Left ventricle myocardium inferior (tissue), 1 donor: ENCODE data around the gene COMMD1. TPM values are rescaled to one million over a fixed set of nuclear protein-coding genes. Genes with fewer than 3 reads are reported as not detected.

Experiments
- DNase-seq: peaks from one replicate; pipeline ENCODE4 v3.0.0-alpha.2; 2020
- H3K27ac ChIP-seq: fragments of 200-600 bp; replicated peaks from 2 replicates; pipeline ENCODE4 v1.8.0; 2021
- H3K27me3 ChIP-seq: fragments of 200-600 bp; 2 replicates; pipeline ENCODE4 v1.8.0; 2021; ENCODE audit warnings: low read depth
- H3K36me3 ChIP-seq: fragments of 200-600 bp; 2 replicates; pipeline ENCODE4 v1.8.0; 2021
- H3K4me1 ChIP-seq: fragments of 200-600 bp; 2 replicates; pipeline ENCODE4 v1.8.0; 2021
- H3K4me3 ChIP-seq: fragments of 200-600 bp; 2 replicates; pipeline ENCODE4 v1.8.0; 2021; ENCODE audit warnings: mild to moderate bottlenecking, moderate library complexity
- H3K9me3 ChIP-seq: fragments of 200-600 bp; replicated peaks from 2 replicates; pipeline ENCODE4 v1.8.0; 2021
- CTCF ChIP-seq: fragments of 200-600 bp; IDR thresholded peaks from 2 replicates; pipeline ENCODE4 v1.8.0; 2021; ENCODE audit warnings: antibody characterized with exemption, mild to moderate bottlenecking, borderline replicate concordance
- intact Hi-C: fragments of 100-400 bp; cut with micrococcal nuclease; formaldehyde crosslinking; loops from one replicate; pipeline ENCODE4 v1.11.0; 2022
- total RNA-seq: library from RNA; stranded (reverse); fragmentation: NEBNext Ultra II Directional; extraction: Animal tissue kit (Norgen Biotek cat#: 25700); gene quantifications from one replicate; pipeline ENCODE4 v1.2.1, GENCODE V29; 2021
- donor health status: DM: no; HTN: yes; CAD: no; lungs with severe emphysema.

COMMD1 gene
- total RNA-seq, 1 donor from 2014 or later: 63.7 TPM

GRCh38 chr2:62091471-62091870 lies 186.0 kb downstream of the COMMD1 start:
- no peaks in the 10 kb centered on the region for H3K36me3 ChIP-seq
- intact Hi-C loops: no loop called here
- peaks cover 11% of the 10 kb centered on the region for H3K4me1 ChIP-seq
- DNase-seq: no peak
- H3K27ac ChIP-seq: no peak overlapping the region
- no peak for TF ChIP-seq CTCF
- no peaks in the 10 kb centered on the region for H3K9me3 ChIP-seq
- H3K4me3 ChIP-seq: no peak overlapping the region
- no peaks in the 10 kb centered on the region for H3K27me3 ChIP-seq

- TF ChIP-seq CTCF: no peak
- no peak for DNase-seq
- Histone ChIP-seq H3K4me3 (no peak overlapping the region), H3K4me1 (peaks cover 8% of the 10 kb centered on the region), H3K9me3 (no peaks in the 10 kb centered on the region), H3K36me3 (no peaks in the 10 kb centered on the region), H3K27ac (no peak overlapping the region), H3K27me3 (no peaks in the 10 kb centered on the region)
- intact Hi-C loops: no loop called here
Observed at GRCh38 chr2:62099050-62099449, 193.6 kb downstream of the COMMD1 start.

- Histone ChIP-seq H3K36me3 (no peaks in the 10 kb centered on the region), H3K9me3 (no peaks in the 10 kb centered on the region), H3K4me1 (peaks cover 8% of the 10 kb centered on the region), H3K27me3 (no peaks in the 10 kb centered on the region), H3K4me3 (no peak overlapping the region), H3K27ac (no peak overlapping the region)
- intact Hi-C loops: no loop called here
- no peak for TF ChIP-seq CTCF
- DNase-seq: no peak
Observed at GRCh38 chr2:62099523-62100175, 194.2 kb downstream of the COMMD1 start.

- TF ChIP-seq CTCF: no peak
- Histone ChIP-seq H3K4me3 (no peak overlapping the region), H3K9me3 (no peaks in the 10 kb centered on the region), H3K27me3 (no peaks in the 10 kb centered on the region), H3K36me3 (no peaks in the 10 kb centered on the region), H3K4me1 (peaks cover 8% of the 10 kb centered on the region), H3K27ac (no peak overlapping the region)
- DNase-seq: no peak
- intact Hi-C loops: no loop called here
Observed at GRCh38 chr2:62101886-62102285, 196.4 kb downstream of the COMMD1 start.

- DNase-seq: no peak
- H3K36me3 ChIP-seq: no peaks in the 10 kb centered on the region
- no peak for TF ChIP-seq CTCF
- intact Hi-C loops: no loop called here
- no peak overlapping the region for H3K27ac ChIP-seq
- no peaks in the 10 kb centered on the region for H3K27me3 ChIP-seq
- no peaks in the 10 kb centered on the region for H3K9me3 ChIP-seq
- peaks cover 8% of the 10 kb centered on the region for H3K4me1 ChIP-seq
- no peak overlapping the region for H3K4me3 ChIP-seq
Observed at GRCh38 chr2:62102402-62102920, 197.0 kb downstream of the COMMD1 start.
